Smooth muscle cell (in vitro differentiated cells): Measurements from ENCODE around the gene NUP210L. TPM values are rescaled to one million over a fixed set of nuclear protein-coding genes. Genes with fewer than 3 reads are reported as not detected.

Experiments used
- DNase-seq: peaks from one replicate; lab custom pipeline; 2025; ENCODE audit not compliant: unreplicated experiment; lab: John Stamatoyannopoulos, UW
- H2AFZ ChIP-seq: fragments of 200-600 bp; sonication (generic); 2 replicates; pipeline ENCODE4 v1.6.0; 2016; ENCODE audit warnings: antibody characterized with exemption, low read depth, mild to moderate bottlenecking
- H3F3A ChIP-seq: fragments of 200-600 bp; sonication (generic); 2 replicates; pipeline ENCODE4 v1.6.0; 2017; ENCODE audit warnings: antibody characterized with exemption, low read depth
- H3K27ac ChIP-seq: fragments of 200-600 bp; sonication (generic); 2 replicates; pipeline ENCODE4 v1.5.1; 2016; ENCODE audit warnings: low read depth, mild to moderate bottlenecking
- H3K27me3 ChIP-seq: fragments of 200-600 bp; sonication (generic); 2 replicates; pipeline ENCODE4 v1.6.1; 2016; ENCODE audit warnings: low read depth, mild to moderate bottlenecking
- H3K36me3 ChIP-seq: fragments of 200-600 bp; sonication (generic); 2 replicates; pipeline ENCODE4 v1.5.1; 2016; ENCODE audit warnings: low read depth
- H3K4me1 ChIP-seq: fragments of 200-600 bp; sonication (generic); 2 replicates; pipeline ENCODE4 v1.5.1; 2016; ENCODE audit warnings: low read depth
- H3K4me2 ChIP-seq: fragments of 200-600 bp; sonication (generic); 2 replicates; pipeline ENCODE4 v1.6.0; 2016; ENCODE audit warnings: mild to moderate bottlenecking
- H3K4me3 ChIP-seq: fragments of 200-600 bp; sonication (generic); 2 replicates; pipeline ENCODE4 v1.5.1; 2016; ENCODE audit warnings: mild to moderate bottlenecking
- H3K79me2 ChIP-seq: fragments of 200-600 bp; sonication (generic); 2 replicates; pipeline ENCODE4 v1.6.0; 2016; ENCODE audit warnings: low read depth, mild to moderate bottlenecking
- H3K9ac ChIP-seq: fragments of 200-600 bp; sonication (generic); 2 replicates; pipeline ENCODE4 v1.6.0; 2016; ENCODE audit warnings: low read depth
- H3K9me3 ChIP-seq: fragments of 200-600 bp; sonication (generic); replicated peaks from 2 replicates; pipeline ENCODE4 v1.5.1; 2016; ENCODE audit warnings: low read depth
- H4K20me1 ChIP-seq: fragments of 200-600 bp; sonication (generic); 2 replicates; pipeline ENCODE4 v1.6.0; 2016; ENCODE audit warnings: low read depth
- CTCF ChIP-seq: fragments of 200-600 bp; sonication (generic); IDR thresholded peaks from 2 replicates; pipeline ENCODE4 v1.5.1; 2017; ENCODE audit warnings: borderline replicate concordance, mild to moderate bottlenecking, antibody characterized with exemption; ENCODE audit not compliant: insufficient read depth, poor library complexity, severe bottlenecking
- WGBS: methylation state at CpG from one replicate; pipeline ENCODE4 v1.1.7; 2016; ENCODE audit warnings: low lambda C conversion rate; 5-methylcytosine and 5-hydroxymethylcytosine counted together
- polyA plus RNA-seq: library from polyadenylated mRNA; unstranded; fragments of >200 nt; fragmentation: Nextera tagmentation; extraction: Ambion mirVana; gene quantifications from 2 replicates; pipeline ENCODE4 v1.2.1, GENCODE V29; 2016
- total RNA-seq: library from RNA; depleted of rRNA; stranded (reverse); fragments of >200 nt; gene quantifications from 2 replicates; pipeline ENCODE4 v1.2.3, GENCODE V29; 2014

Gene NUP210L
- total and polyA plus RNA-seq, 2 experiments from 2014 or later: 0.90 TPM; not detected in 1

DNA sequence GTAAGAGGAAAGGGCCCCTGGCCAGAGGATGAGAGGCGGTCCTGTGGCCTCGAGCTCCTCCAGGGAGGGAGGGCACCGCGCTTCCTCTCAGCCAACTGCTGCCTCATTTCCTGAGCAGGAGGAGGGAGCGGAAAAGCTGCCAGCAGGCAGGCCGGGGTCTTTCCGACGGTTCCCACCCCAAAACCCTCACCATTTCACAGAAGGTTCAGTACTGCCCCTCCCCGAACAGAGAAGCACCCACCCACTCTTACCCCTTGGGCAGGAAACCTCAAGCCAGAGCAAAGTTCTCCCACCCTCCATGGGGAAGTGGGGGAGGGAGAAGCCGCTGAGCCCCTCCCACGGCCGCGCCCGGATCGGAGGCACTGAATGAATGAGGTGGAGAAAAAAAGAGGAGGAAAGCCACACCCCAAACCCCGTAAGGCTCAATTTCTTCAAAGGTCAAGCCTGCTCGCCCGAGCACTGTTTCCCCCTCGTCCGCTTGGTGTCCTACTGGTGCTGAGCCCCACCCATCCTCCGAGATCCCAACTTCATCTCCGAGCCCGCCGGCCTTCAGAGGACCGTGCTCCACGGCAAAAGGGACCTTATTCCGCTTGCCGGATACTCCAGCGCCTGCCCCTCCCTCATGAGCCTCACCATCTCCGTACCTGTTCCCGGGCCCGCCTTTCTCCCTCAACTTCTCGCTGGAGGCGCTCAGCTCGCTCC is 27.6 kb upstream of the NUP210L start:
- Histone ChIP-seq H3K4me1 (peaks cover 50% of the 10 kb centered on the region), H2AFZ (no peak overlapping the region), H3K4me3 (peak overlapping the region; percentile 85), H3K4me2 (peak overlapping the region; percentile 92), H3K9me3 (no peaks in the 10 kb centered on the region), H3K36me3 (no peaks in the 10 kb centered on the region), H4K20me1 (peaks cover 49% of the 10 kb centered on the region), H3K27ac (peak overlapping the region; percentile 79), H3K79me2 (peaks cover 55% of the 10 kb centered on the region), H3K27me3 (no peaks in the 10 kb centered on the region), H3K9ac (peak overlapping the region; percentile 67), H3F3A (peaks cover 12% of the 10 kb centered on the region)
- no peak for TF ChIP-seq CTCF
- peak; percentile 55 for DNase-seq
- WGBS: under 1% methylated on average over 35 of the region's 35 CpGs

GRCh38 chr1:154181944-154182343 is 27.1 kb upstream of the NUP210L start:
- Histone ChIP-seq H3K4me3 (peak overlapping the region; percentile 85), H3K79me2 (peaks cover 60% of the 10 kb centered on the region), H4K20me1 (peaks cover 55% of the 10 kb centered on the region), H3K9me3 (no peaks in the 10 kb centered on the region), H3K27ac (peak overlapping the region; percentile 79), H3K4me1 (peaks cover 50% of the 10 kb centered on the region), H3F3A (peaks cover 12% of the 10 kb centered on the region), H3K27me3 (no peaks in the 10 kb centered on the region), H3K9ac (peak overlapping the region; percentile 67), H2AFZ (no peak overlapping the region), H3K4me2 (peak overlapping the region; percentile 92), H3K36me3 (no peaks in the 10 kb centered on the region)
- 3% methylated on average over 6 of the region's 6 CpGs for WGBS
- no peak for DNase-seq
- no peak for TF ChIP-seq CTCF

DNA sequence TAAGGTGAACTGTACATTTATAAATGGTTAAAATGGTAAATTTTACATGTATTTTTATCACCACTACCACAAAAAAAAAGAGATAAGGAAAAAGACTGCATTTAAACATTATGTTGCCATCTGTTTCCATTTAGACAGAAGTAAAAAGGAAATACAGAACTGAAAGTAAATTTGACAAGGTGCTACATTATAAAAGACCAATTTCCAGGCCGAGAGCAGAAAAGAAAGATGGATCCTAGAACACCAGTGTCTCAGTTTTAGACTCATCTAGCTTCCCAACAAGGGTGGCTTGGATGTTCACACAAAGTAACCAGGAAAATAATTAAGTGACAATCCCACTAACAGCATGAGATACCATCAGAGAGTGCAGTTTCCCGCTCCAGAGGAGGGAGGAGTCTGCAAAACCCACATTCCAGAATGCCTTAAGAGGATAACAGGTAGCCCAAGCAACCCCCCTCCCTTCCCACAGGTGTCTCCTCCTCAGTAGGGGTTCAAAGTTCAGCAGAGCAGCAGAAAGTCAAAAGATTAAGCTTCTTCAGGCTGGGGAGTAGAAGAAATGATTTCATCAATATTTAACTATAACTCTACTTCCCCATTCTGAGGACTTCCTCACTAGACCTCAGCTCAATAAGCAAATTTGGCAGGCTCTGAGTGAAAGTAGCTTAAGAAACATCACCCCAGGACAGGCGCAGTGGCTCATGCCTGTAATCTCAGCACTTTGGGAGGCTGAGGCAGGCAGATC is 25.2 kb upstream of the NUP210L start:
- H3F3A ChIP-seq: peaks cover 12% of the 10 kb centered on the region
- H3K9me3 ChIP-seq: no peaks in the 10 kb centered on the region
- H3K27me3 ChIP-seq: no peaks in the 10 kb centered on the region
- peak overlapping the region; percentile 85 for H3K4me3 ChIP-seq
- peaks cover 73% of the 10 kb centered on the region for H4K20me1 ChIP-seq
- peaks cover 47% of the 10 kb centered on the region for H3K4me1 ChIP-seq
- TF ChIP-seq CTCF: no peak
- H2AFZ ChIP-seq: no peak overlapping the region
- DNase-seq: no peak
- H3K79me2 ChIP-seq: peaks cover 78% of the 10 kb centered on the region
- no peaks in the 10 kb centered on the region for H3K36me3 ChIP-seq
- H3K27ac ChIP-seq: peak overlapping the region; percentile 38
- no peak overlapping the region for H3K9ac ChIP-seq
- H3K4me2 ChIP-seq: peak overlapping the region; percentile 75
- WGBS: 66% methylated on average over 3 of the region's 3 CpGs
